ENCODE results near the gene LYG1. TPM values are rescaled to one million over a fixed set of nuclear protein-coding genes. Genes with fewer than 3 reads are reported as not detected.

The LYG1 gene
- total RNA-seq, 6 donors from 2014 or later, result 0.49 to 2.1 (median 1.1) TPM; not detected in 2

GRCh38 chr2:99238599-99238998, 62.4 kb downstream of the LYG1 start:
- Histone ChIP-seq H3K27me3 (no peaks in the 10 kb centered on the region), H3K4me3 (no peak overlapping the region), H3K36me3 (no peaks in the 10 kb centered on the region), H3K4me1 (no peaks in the 10 kb centered on the region), H3K9me3 (no peaks in the 10 kb centered on the region), H3K27ac (no peak overlapping the region)
- 95 to 97% methylated on average over 6 of the region's 6 CpGs for WGBS, 2 donors
- TF ChIP-seq, protein P1, sequence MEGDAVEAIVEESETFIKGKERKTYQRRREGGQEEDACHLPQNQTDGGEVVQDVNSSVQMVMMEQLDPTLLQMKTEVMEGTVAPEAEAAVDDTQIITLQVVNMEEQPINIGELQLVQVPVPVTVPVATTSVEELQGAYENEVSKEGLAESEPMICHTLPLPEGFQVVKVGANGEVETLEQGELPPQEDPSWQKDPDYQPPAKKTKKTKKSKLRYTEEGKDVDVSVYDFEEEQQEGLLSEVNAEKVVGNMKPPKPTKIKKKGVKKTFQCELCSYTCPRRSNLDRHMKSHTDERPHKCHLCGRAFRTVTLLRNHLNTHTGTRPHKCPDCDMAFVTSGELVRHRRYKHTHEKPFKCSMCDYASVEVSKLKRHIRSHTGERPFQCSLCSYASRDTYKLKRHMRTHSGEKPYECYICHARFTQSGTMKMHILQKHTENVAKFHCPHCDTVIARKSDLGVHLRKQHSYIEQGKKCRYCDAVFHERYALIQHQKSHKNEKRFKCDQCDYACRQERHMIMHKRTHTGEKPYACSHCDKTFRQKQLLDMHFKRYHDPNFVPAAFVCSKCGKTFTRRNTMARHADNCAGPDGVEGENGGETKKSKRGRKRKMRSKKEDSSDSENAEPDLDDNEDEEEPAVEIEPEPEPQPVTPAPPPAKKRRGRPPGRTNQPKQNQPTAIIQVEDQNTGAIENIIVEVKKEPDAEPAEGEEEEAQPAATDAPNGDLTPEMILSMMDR (IDR thresholded peaks at IDR 0.05), result no peak
- TF ChIP-seq POLR2AphosphoS5 (IDR thresholded peaks at IDR 0.05) (no peak), POLR2A (IDR thresholded peaks at IDR 0.05) (no peak), EP300 (IDR thresholded peaks at IDR 0.05) (no peak)
- DNase-seq (no peak), ATAC-seq (ENCODE audit: low FRiP score in 2 of 2) (no peak)

Other genes with a start within 250 kb of the LYG1 start
- gene C2orf15, start 159.5 kb downstream of the LYG1 start, total RNA-seq, result 1 to 10 TPM in 4 of 6 donors, under 1 TPM in 1, not detected in 1; 0.33 to 3.0 (median 1.5) TPM
- gene TSGA10, start 146.3 kb downstream of the LYG1 start, total RNA-seq, result 10 to 100 TPM in 2 of 6 donors, 1 to 10 TPM in 4; 3.9 to 33.8 (median 9.4) TPM
- 1 to 10 TPM; 3.6 to 8.4 (median 6.1) TPM for gene LIPT1, start 146.2 kb downstream of the LYG1 start, total RNA-seq
- 10 to 100 TPM; 17.3 to 41.9 (median 23.3) TPM for gene MITD1, start 120.1 kb downstream of the LYG1 start, total RNA-seq
- 10 to 100 TPM in 5 of 6 donors, 1 to 10 TPM in 1; 9.4 to 44.5 (median 17.0) TPM for gene MRPL30, start 120.0 kb downstream of the LYG1 start, total RNA-seq
- not detected for gene LYG2, start 45.5 kb downstream of the LYG1 start, total RNA-seq
- gene TXNDC9, start 35.1 kb upstream of the LYG1 start, total RNA-seq, result 10 to 100 TPM; 20.2 to 61.0 (median 26.9) TPM
- gene EIF5B, start 36.2 kb upstream of the LYG1 start, total RNA-seq, result 10 to 100 TPM; 19.9 to 39.0 (median 28.7) TPM
- gene REV1, start 188.8 kb upstream of the LYG1 start, total RNA-seq, result 100 to 1,000 TPM in 2 of 6 donors, 10 to 100 TPM in 4; 34.6 to 135 (median 61.8) TPM

All from upper lobe of left lung (tissue), 6 donors.